OCI-LY3 (cell line): Measurements from ENCODE around the gene KDM2A.

Experiments used
- CTCF ChIP-seq: fragments of 200-600, 300-600 bp; sonication (generic); IDR thresholded peaks from 2 replicates; pipeline ENCODE4 v1.5.1; 2014; ENCODE audit warnings: antibody characterized with exemption, low read length, low read depth
- EZH2phosphoT487 ChIP-seq: fragments of 200-600 bp; shearing (Covaris generic); IDR thresholded peaks from 2 replicates; pipeline ENCODE4 v1.6.1; 2018; ENCODE audit warnings: antibody characterized with exemption, mixed run types, low read depth

- TF ChIP-seq CTCF (no peak), EZH2phosphoT487 (no peak)
These were observed 180.6 kb downstream of the KDM2A start for GRCh38 chr11:67299471-67300191.
